ENCODE data around the gene EEF1AKMT2.
"Not testable (repeated sequence)": the region's sequence is repeated elsewhere in the genome, so short reads cannot be mapped to it uniquely, and the experiment has no call there.

The EEF1AKMT2 gene

DNA sequence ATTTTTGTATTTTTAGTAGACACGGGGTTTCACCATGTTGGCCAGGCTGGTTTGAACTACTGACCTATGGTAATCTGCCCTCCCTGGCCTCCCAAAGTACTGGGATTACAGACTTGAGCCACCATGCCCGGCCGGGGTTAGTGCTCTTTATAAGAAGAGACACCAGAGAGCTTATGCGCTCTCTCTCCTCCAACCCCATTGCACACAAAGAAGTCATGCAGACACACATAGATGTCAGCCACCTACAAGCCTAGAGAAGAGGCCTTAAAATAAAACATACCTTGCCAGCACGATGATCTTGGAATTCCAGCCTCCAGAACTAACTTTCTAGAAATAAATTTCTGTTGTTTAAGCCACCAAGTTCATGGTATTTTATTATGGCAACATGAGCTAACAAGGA lies 37.5 kb downstream of the EEF1AKMT2 start:
- DNase-seq: no peak

DNA sequence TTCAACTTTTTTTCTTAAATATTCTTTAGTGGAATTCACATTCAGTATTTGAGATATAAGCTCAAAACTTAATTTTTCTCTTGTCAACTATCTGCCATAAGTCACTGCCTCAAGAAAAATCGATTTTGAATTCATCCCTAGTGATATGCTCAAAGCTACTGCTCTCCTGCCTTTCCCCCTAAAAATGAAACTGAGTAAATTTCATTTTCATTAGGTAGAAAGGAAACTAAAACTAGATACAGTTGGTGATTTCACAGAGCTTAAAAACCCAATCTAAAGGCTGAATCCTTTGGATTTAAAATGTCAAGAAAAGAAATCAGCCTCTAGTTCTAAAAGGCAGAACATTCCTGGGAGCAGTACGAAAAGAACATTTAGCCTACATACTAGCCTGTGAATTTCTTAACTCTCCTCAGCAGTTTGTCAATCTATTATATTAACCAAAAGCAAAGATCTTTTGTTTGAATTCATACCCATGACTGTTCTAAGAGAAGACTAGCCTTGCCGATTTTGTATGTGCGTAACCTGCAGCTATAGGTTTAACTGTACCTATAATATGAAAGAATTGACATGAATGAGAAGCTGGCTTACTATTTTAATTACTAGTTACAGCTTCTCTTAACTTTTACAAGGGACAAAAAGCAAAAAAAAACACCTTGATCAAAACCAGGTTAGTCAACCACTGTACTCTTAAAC lies 42.6 kb downstream of the EEF1AKMT2 start:
- no peak for DNase-seq

DNA sequence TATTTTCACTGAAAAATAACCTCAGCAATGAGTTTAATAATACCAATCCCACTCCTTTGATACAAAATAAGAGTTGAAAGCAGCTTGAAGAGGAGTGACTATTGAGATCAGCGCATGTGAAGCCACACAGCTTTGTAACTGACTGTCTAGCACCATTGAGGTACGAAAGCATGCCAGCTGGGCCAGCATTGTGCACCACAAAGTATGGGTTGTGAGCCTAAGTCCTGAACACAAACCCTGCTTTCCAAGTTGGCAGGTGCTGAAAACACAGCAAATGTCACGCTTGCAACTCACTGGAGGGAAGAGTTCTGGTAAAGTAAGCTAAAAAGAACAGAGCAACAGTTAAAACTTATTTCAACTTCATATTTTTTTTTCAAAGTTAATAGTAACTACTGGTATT lies 43.5 kb downstream of the EEF1AKMT2 start:
- no peak for DNase-seq

DNA sequence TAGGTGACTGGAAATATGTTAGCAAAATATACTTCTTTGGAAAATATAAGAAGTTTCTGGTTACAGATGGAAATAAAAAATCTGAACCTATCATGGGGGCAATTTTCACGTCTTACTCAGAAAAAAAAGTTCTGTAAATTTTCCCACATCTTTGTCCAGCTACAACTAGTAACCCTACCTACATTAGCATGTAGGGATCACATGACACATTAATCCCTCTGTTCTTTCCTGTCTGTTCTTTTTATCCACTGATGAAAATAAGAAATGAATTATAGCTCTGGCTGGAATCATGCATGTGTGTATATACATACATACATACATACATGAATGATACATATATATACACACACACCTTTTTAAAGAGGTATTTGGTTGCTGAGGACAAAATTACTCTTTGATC lies 43.9 kb downstream of the EEF1AKMT2 start:
- DNase-seq: no peak

DNA sequence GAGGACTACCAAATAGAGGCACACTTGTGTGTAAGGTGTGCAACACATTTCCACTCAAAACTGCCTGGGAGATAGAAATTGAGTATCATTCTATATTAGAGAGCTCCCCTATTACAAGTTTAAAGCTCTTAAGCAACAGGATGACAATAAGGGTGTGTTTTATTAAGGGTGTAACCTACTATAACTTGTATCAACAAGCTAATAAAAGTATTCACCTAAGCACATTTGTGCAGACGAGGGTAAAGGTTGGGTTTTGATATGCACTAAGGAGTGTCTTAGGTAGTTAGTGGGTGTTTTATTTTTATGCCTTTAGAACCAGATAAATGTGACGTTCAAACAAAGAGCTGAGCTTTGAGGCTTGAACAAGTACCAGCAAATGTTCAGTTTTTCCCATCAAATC lies 44.7 kb downstream of the EEF1AKMT2 start:
- no peak for DNase-seq

DNA sequence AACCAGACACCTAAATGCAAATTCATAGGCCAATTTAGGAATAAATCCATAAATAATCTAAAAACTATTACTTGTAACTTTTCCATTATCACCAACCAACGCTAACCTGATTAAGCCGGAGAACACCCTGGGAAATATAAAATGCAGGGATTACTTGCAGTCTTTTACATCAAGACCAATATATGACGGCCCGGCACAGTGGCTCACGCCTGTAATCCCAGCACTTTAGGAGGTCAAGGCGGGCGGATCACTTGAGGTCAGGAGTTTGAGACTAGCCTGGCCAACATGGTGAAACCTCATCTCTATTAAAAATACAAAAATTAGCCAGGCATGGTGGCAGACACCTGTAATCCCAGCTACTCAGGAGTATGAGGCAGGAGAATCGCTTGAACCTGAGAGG lies 45.2 kb downstream of the EEF1AKMT2 start:
- DNase-seq: not testable (repeated sequence)

DNA sequence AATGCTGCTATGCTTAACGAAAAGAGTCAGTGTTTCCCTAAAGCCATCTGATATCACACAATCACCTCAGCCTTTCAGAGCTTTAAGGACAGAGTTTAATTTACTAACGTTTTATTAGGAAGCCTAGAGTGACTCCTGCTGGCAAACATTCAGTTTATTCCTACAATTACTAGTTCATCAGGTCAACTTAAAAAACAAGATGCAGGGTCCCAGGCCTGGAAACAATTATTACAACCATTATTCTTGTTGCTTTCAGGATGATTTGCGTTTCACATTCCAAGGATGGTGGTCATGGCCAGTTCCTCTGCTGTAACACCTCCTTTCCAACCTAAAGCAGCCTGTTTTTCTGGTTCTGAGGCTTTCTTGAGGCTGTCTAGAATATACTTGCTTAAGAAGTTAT lies 46.0 kb downstream of the EEF1AKMT2 start:
- DNase-seq: peak; percentile 87

DNA sequence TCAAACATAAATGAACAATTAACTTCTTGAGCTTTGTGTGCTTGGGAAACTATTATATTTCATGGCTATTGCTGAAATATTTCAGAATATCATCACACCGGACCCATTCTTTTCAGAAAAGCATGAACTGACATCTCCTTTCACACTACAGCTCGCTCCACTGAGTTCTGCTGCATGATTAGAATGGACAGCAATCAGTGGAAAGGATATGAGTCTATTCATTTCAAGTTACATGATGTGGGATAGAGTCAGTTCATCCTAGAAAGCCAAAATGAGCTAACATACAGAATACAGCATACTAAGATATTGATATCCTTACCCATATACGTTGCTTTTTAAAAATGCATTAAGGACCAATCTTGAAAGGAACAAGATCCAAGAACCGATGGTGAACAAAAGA lies 46.4 kb downstream of the EEF1AKMT2 start:
- DNase-seq: no peak

DNA sequence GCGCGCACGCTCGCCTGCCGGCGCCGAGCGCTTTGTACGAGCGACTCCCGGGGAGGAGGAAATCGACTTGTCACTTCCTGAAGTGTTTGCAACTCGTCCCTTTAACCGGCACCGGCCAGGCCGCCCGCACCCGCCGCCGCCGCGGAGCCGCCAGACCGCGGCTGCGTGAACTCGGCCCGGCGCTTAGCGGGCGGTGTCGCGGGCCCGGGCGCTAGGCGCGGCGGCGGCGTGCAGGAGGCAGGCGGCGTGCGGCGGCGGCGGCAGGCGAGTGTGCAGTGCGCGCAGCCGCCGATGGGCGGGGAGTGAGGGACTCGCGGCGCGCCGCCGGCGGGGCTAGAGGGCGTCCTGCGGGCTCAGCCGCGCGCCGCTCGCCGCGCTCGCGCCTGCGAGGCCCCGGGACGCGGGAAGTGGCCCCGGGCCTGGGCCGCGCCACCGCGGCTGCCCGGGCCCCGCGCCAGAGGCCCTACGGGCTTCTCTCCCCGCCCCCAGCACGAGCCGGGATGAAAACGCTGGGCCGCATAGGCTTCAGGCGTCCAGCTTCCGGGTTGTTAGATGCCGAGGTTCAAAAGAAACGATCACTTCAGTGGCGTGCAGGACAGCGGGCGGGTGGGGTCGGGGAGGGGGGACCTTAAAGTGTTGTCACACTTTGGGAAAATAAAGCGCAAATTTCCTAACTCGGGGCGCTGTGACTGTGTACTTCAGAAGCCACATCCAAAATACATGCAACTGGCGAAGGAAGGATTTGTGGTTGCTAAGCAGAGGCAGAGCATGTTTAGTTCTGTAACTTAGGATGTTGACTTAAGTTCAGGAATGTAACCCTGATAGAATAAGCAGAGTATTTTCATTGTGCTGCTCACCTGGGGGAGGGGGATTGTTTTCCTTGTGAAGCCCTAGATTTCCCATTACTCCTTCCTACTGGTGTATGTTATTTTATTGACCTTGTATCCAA lies 47.3 kb downstream of the EEF1AKMT2 start, which contains the start of gene FAM53B:
Gene FAM53B (minus strand): TSS at position 277 of the 949 bp plus-strand sequence. CDS start 37,665 bp downstream, outside the sequence.
- peak; percentile 83 for DNase-seq

DNA sequence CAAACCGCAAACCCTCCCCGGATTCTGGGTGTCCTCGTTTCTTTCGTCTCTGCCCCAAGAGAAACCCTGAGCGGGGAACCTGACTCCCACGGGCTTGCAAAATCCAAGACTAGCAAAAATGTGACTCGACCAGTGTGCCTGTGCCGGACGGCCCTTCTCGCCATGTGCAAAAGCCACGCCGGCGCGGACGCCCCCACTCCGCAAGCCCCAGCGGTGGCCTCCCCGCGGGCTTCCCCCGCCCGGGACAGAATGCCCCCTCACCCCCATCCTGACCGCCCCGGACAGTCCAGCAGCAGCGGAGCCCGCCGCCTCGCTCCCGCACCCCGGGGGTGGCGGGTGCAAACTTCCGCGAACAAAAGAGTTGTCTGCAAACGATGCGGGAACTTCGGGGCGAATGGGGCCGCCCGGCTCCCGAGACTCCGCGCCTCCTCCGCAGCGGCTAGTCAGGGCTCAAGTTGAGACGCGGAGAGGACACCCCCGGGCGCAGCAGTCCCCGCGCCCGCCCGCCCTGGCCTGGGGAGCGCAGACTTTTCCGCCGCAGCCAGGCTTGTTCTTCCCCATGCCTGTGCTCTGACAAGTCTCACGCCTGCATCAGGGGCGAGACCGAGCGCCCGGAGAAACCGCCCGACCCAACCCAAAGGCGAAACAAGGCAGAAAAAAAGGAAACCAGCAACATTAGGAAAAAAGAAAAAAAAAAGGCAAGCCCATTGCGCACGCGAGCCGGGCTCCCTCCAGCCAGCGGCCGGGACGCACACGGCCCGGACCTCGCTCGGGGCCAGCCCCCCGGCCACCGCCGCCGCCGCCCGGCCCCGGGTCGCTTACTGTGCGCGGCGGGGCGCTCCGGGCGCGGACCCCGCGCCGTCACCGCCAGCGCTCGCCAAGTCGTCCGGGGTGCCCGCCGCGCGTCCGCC lies 48.2 kb downstream of the EEF1AKMT2 start:
- peak; percentile 56 for DNase-seq

DNA sequence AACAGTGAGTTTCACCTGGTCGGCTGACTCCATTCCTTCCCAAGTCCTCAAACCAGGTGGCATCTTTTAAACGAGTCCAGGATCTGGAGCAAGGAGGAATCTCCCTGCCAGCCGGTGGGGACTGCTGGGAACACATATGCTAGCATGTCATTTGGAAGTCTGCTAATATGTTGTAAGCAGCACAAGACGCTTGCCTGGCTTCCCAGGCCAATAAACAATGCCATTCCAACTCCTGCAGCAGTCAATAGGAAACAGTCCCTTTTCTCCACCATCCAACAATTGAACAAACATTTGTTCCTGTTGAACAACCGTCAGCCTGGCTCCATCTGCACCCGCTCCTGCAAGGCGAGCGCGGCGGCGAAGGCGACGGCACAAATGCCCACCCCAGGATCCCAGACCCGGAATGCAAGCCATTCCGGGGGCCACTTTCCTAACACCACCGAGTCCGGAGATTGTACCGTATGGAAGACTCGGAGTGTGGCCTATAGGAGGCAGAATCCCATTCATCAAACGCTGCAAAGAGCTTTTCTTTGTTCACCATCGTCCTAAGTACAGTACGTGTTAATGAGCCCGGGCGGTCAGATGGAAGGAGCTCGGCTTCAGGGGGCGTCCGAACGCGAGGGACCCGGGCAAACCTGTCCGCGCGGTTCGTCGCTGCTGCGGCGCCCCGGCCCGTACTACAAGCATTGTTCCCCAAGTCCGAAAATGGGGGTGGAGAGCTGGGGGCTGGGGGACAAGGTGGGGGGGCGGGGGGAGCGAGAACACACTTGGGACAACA lies 49.1 kb downstream of the EEF1AKMT2 start:
- DNase-seq: peak; percentile 71

DNA sequence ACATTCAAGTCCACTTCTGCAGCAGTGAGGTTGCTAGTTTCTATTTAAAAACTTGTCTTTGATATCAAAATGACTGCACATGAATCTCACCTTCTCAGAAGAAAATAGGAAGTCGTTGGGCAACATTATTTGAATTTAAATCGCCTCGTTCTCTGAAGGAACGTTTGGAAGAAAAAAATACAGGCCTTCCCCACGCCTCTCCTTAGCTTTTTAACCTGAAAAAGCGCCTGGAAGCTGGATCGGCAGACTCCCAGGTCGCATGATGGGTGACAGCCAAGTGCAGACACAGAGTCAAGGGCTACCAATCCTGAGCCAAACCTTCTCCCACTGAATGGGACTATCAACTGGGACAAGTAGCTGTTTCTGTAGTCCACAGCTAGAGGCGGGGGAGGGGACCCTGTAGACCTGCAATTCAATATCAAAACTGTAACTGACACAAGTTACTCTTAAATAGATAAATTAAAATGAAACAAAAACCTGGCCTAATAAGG lies 49.7 kb downstream of the EEF1AKMT2 start:
- peak; percentile 43 for DNase-seq

DNA sequence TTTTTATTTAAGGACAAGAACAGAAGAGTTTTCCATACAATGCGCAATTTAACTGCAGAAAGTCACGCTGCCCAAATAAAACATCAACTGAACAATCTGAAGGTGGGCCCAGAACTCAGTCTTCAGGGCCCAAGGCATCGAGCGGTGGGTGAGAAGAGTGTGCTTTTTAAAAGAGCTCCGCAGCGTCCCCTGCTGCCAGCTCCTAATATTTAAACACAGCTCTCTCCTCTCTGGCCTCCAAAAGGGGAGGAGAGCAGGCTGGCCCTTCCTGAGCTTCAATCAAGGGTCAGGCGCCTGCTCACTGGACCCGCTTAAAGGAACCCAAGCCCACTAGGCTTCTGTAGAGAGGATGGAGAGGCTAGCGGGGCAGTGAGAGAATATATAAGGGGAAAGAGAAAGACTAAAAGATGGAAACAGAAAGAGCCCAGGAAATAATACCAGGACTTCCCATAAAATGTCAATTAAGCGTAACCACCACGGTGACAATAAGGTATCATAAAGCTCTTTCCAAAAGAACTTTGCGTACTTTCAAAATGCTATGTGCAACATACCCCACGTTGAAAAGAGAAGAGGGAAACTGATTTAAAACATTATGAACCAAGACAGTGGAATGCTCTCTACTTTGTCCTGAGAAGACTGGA lies 50.3 kb downstream of the EEF1AKMT2 start:
- DNase-seq: peak; percentile 85

DNA sequence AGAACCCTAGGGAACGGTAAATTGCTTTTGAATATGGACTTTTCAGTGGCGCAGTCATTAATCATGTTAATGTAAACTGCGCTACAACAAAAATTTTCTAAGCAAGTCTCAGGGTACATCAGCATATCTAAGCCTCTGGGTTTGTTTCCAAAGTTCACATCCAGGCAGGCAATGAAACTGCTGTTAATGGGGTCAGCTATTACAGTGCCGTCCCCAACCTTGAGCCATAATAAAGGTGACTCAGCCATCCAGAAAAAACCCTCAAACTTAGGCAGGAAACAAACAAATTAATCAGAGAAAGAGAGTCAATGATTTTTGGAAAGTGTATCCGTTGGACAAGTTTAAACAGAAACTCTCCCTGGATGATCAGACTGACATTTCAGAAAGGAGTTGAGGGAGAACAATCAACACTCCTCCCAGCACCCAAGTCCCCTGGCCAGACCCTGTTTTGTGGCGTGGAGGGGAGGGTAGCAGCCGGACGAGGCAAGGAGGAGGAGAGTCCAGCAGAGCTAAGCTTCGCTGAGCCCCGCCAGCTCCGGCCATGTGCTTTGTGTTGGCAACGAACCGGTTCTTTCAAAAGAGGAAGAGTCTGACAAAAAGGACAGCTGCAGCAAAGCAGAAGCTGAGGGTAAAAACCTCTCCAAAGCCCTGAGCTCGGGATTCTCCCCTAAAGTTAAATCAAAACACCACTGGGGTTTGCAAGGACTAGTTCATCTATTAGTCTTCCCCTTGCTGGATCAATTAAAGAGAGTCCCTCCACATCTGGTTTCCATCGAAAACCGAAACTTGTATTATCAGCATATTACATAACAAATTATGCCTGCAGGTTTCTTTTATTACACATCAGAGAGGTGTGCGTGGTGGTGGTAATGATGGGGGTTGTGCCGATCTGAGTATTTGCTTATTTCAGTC lies 51.1 kb downstream of the EEF1AKMT2 start:
- DNase-seq: no peak

DNA sequence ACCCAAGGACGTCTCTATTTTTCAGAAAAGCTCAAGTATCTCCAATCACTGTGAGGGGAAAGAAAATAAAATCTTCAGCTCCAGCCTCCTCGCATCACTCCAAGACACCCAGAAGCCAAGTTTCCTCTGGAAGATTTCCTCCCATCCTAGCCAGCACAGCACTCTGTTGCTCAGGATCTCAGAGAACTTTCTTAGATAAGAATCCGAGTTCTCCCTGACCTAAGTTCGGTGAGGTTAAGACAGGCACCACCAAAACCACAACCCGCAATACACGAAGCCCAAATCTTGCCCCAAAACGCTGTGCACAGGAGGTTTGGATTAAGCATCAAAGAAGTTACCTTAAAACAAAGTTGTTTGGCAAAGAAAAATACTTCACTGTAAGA lies 51.7 kb downstream of the EEF1AKMT2 start:
- no peak for DNase-seq

DNA sequence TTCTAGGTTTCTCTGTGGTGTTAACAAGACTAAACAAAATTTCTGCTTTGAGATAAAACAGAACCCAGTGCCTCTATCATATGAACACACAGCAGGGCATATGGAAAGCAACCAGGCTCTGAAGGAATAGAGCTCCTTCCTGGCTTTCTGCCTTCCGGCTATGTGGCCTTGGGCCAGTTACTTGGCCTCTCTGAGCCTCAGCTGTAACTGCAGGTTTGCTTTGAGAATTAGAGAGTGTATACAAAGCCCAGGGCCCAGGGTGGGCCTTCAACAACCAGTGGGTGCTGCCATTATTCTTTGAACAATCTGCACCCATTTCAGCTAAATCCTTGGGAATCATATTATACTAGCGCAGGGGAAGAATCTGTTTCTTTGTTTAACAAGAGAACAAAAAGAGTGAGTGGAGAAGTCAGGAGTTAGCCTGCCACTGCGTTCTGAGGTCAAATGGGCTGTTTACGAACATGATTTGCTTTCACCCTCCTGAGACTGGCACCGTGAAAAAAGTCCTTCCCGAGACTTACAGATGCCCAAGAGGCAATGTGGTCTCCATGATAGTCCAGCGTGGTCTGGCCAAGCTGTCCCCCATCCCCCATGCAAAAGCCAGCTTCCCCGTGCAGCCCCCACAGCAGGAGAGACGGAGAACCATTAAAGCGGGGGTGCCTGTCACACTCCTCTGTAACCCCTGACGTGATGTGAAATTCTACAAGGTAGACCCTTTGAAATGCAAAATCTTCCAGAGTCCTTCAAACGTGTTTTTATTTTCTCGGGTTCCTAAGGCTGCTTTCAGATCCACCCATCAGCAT lies 52.4 kb downstream of the EEF1AKMT2 start:
- DNase-seq: no peak

DNA sequence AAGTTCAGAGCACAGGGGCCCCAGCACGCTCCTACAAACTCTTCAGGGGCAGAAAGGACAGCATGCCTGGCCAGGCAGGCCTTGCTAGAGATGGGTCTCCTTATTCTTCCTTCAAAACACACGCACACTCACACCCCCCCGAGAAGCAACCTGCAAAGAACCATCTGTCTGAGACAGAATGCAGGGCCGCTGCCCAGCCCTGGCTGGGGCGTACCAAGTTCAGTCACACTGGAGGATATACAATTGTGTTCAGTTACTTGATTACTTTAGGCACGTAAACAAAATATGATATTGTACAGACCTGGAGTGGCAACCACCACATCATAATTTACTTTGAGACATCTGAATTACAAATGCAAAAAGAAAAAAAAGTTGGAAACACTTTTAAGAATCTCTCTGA lies 53.2 kb downstream of the EEF1AKMT2 start:
- DNase-seq: no peak

DNA sequence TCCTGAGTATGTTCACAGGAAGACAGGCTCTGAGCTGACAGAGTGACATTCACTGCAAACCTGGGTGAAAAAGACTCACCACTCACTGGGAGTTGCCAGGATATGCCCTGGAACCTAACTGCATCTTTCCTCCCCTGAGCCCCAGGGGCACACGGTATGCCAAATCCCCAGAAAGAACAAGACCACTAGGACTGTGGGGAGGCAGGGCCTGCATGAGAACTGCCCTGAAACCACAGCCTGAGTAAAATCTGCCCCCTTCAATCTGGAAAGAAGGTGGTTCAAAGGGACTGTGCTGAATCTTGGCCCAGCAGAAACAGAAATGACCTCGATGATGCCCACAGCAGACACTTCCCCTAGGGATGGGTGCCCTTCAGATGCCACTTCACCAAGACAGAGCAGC lies 54.0 kb downstream of the EEF1AKMT2 start:
- DNase-seq: no peak

DNA sequence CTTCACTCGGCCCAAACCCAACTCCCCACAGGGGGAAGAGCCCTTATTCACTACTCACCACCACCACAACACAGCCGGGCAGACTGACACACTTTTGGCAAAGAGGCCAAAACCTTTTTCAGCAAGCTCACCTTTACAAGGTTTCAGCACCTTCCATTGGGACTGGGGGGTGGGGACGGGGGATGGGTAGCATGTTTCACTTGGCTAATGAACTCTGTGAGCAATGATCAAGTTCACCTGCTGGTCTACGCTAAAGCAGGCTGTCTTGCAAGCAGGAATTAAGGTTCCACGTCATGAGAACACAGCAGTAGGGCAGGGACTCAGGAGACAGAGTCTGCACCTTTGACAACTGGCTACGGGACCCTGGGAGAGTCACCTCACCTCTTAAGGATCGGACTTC lies 54.5 kb downstream of the EEF1AKMT2 start:
- DNase-seq: no peak
